ENCODE data around the gene IFI30. TPM values are rescaled to one million over a fixed set of nuclear protein-coding genes. Genes with fewer than 3 reads are reported as not detected.
A peak's percentile ranks its signal among the peaks of the same experiment; 100 is the strongest.

Gene IFI30
- total RNA-seq, 1 donor from 2014 or later = 17.6 TPM

- Histone ChIP-seq H3K36me3 (ENCODE audit: control insufficient read depth, insufficient read depth, low read length) (peaks cover 15% of the 10 kb centered on the region), H3K27me3 (ENCODE audit: control insufficient read depth, insufficient read depth, low read length) (no peaks in the 10 kb centered on the region), H3K4me3 (ENCODE audit: low read depth, low read length) (no peak overlapping the region)
- no peak for TF ChIP-seq CTCF (IDR thresholded peaks at IDR 0.05; ENCODE audit: insufficient read depth, low read length, severe bottlenecking)
- DNase-seq (ENCODE audit: low read depth) = no peak
- no peak for FAIRE-seq
Observed at GRCh38 chr19:18147396-18147795, 26.2 kb upstream of the IFI30 start.

- TF ChIP-seq CTCF (IDR thresholded peaks at IDR 0.05; ENCODE audit: insufficient read depth, low read length, severe bottlenecking) = no peak
- Histone ChIP-seq H3K4me3 (ENCODE audit: low read depth, low read length) (no peak overlapping the region), H3K27me3 (ENCODE audit: control insufficient read depth, insufficient read depth, low read length) (no peaks in the 10 kb centered on the region), H3K36me3 (ENCODE audit: control insufficient read depth, insufficient read depth, low read length) (peaks cover 11% of the 10 kb centered on the region)
- no peak for FAIRE-seq
- no peak for DNase-seq (ENCODE audit: low read depth)
Observed at GRCh38 chr19:18149596-18149975, 24.0 kb upstream of the IFI30 start.

GRCh38 chr19:18150776-18151624 lies 22.6 kb upstream of the IFI30 start:
- Histone ChIP-seq H3K4me3 (ENCODE audit: low read depth, low read length) (no peak overlapping the region), H3K36me3 (ENCODE audit: control insufficient read depth, insufficient read depth, low read length) (no peaks in the 10 kb centered on the region), H3K27me3 (ENCODE audit: control insufficient read depth, insufficient read depth, low read length) (no peaks in the 10 kb centered on the region)
- peak; percentile 52 for FAIRE-seq
- DNase-seq (ENCODE audit: low read depth) = no peak
- no peak for TF ChIP-seq CTCF (IDR thresholded peaks at IDR 0.05; ENCODE audit: insufficient read depth, low read length, severe bottlenecking)

GRCh38 chr19:18152442-18152816 lies 21.2 kb upstream of the IFI30 start:
- DNase-seq (ENCODE audit: low read depth) = peak; percentile 88
- FAIRE-seq = no peak
- TF ChIP-seq CTCF (IDR thresholded peaks at IDR 0.05; ENCODE audit: insufficient read depth, low read length, severe bottlenecking) = peak; percentile 75
- peak overlapping the region; percentile 96 for H3K4me3 ChIP-seq (ENCODE audit: low read depth, low read length)
- no peaks in the 10 kb centered on the region for H3K36me3 ChIP-seq (ENCODE audit: control insufficient read depth, insufficient read depth, low read length)
- no peaks in the 10 kb centered on the region for H3K27me3 ChIP-seq (ENCODE audit: control insufficient read depth, insufficient read depth, low read length)

GRCh38 chr19:18152817-18153555 lies 20.6 kb upstream of the IFI30 start, which contains the start of gene PIK3R2:
TSS of gene PIK3R2 (plus strand) at chr19:18153163. CDS start at chr19:18155880, 2,717 bp downstream.
- DNase-seq (ENCODE audit: low read depth) (peak; percentile 93), FAIRE-seq (no peak)
- Histone ChIP-seq H3K36me3 (ENCODE audit: control insufficient read depth, insufficient read depth, low read length) (no peaks in the 10 kb centered on the region), H3K4me3 (ENCODE audit: low read depth, low read length) (peak within 1 kb of the TSS; percentile 96), H3K27me3 (ENCODE audit: control insufficient read depth, insufficient read depth, low read length) (no peaks in the 10 kb centered on the region)
- TF ChIP-seq CTCF (IDR thresholded peaks at IDR 0.05; ENCODE audit: insufficient read depth, low read length, severe bottlenecking) = no peak

Measured in bronchial epithelial cell (primary cell).